H9 (cell line): ENCODE data around the gene SOX18. TPM values are rescaled to one million over a fixed set of nuclear protein-coding genes. Genes with fewer than 3 reads are reported as not detected.

ENCODE experiments used
- DNase-seq: peaks from one replicate; pipeline ENCODE4 v3.0.0-alpha.2; 2017
- H2AFZ ChIP-seq: one replicate; pipeline ENCODE4 v1.6.1; 2013; ENCODE audit warnings: mild to moderate bottlenecking, low read length, control low read depth, moderate library complexity
- H2AK5ac ChIP-seq: 2 replicates; pipeline ENCODE4 v1.6.1; 2013; ENCODE audit warnings: low read length, control low read depth, mixed read lengths; ENCODE audit not compliant: insufficient read length
- H2BK120ac ChIP-seq: one replicate; pipeline ENCODE4 v1.6.1; 2013; ENCODE audit warnings: low read depth, mild to moderate bottlenecking, low read length, control low read depth, inconsistent platforms; ENCODE audit not compliant: poor library complexity, severe bottlenecking
- H2BK12ac ChIP-seq: 2 replicates; pipeline ENCODE4 v1.6.1; 2013; ENCODE audit warnings: low read length, control low read depth, mixed read lengths, low read depth; ENCODE audit not compliant: insufficient read length
- H2BK15ac ChIP-seq: 2 replicates; pipeline ENCODE4 v1.6.1; 2013; ENCODE audit warnings: low read depth, low read length, control low read depth
- H2BK20ac ChIP-seq: one replicate; pipeline ENCODE4 v1.6.1; 2013; ENCODE audit warnings: low read depth, mild to moderate bottlenecking, low read length, control low read depth, inconsistent platforms; ENCODE audit not compliant: poor library complexity, severe bottlenecking
- H2BK5ac ChIP-seq: 2 replicates; pipeline ENCODE4 v1.6.1; 2013; ENCODE audit warnings: low read length, control low read depth, mixed read lengths; ENCODE audit not compliant: insufficient read length
- H3K14ac ChIP-seq: 2 replicates; pipeline ENCODE4 v1.6.1; 2013; ENCODE audit warnings: low read length, control low read depth; ENCODE audit not compliant: insufficient read depth
- H3K18ac ChIP-seq: 2 replicates; pipeline ENCODE4 v1.6.1; 2013; ENCODE audit warnings: low read depth, mild to moderate bottlenecking, mixed read lengths, low read length, control low read depth; ENCODE audit not compliant: insufficient read length
- H3K23ac ChIP-seq: 2 replicates; pipeline ENCODE4 v1.6.1; 2013; ENCODE audit warnings: low read length, control low read depth, mixed read lengths, low read depth; ENCODE audit not compliant: insufficient read length
- H3K23me2 ChIP-seq: 2 replicates; pipeline ENCODE4 v1.6.1; 2013; ENCODE audit warnings: low read depth, mild to moderate bottlenecking, mixed read lengths, low read length, control low read depth; ENCODE audit not compliant: insufficient read length, poor library complexity, severe bottlenecking
- H3K27ac ChIP-seq: 2 replicates; pipeline ENCODE4 v1.5.1; 2013; ENCODE audit warnings: low read length, control low read depth, mixed read lengths, low read depth; ENCODE audit not compliant: insufficient read length
- H3K27me3 ChIP-seq: 2 replicates; pipeline ENCODE4 v1.6.1; 2013; ENCODE audit warnings: low read length, control low read depth, inconsistent platforms; ENCODE audit not compliant: insufficient read depth
- H3K4ac ChIP-seq: 2 replicates; pipeline ENCODE4 v1.6.1; 2013; ENCODE audit warnings: low read depth, mild to moderate bottlenecking, control low read depth, inconsistent platforms, low read length, moderate library complexity
- H3K4me1 ChIP-seq: 2 replicates; pipeline ENCODE4 v1.6.1; 2013; ENCODE audit warnings: low read length, control low read depth, inconsistent platforms; ENCODE audit not compliant: insufficient read depth
- H3K4me2 ChIP-seq: 2 replicates; pipeline ENCODE4 v1.6.1; 2013; ENCODE audit warnings: low read length, control low read depth, mixed read lengths; ENCODE audit not compliant: insufficient read length, insufficient read depth
- H3K56ac ChIP-seq: 2 replicates; pipeline ENCODE4 v1.6.1; 2013; ENCODE audit warnings: low read depth, mild to moderate bottlenecking, mixed read lengths, low read length, control low read depth; ENCODE audit not compliant: insufficient read length
- H3K79me1 ChIP-seq: 2 replicates; pipeline ENCODE4 v1.6.1; 2013; ENCODE audit warnings: low read depth, mild to moderate bottlenecking, moderate library complexity, low read length, control low read depth, inconsistent platforms; ENCODE audit not compliant: insufficient read depth, poor library complexity, severe bottlenecking
- H3K79me2 ChIP-seq: 2 replicates; pipeline ENCODE4 v1.6.1; 2013; ENCODE audit warnings: low read length, control low read depth, inconsistent platforms; ENCODE audit not compliant: insufficient read depth
- H3K9ac ChIP-seq: 2 replicates; pipeline ENCODE4 v1.6.1; 2013; ENCODE audit warnings: low read length, control low read depth, mixed read lengths; ENCODE audit not compliant: insufficient read length; ENCODE audit errors: extremely low read depth
- H3K9me3 ChIP-seq: one replicate; pipeline ENCODE4 v1.6.1; 2013; ENCODE audit warnings: low read depth, low read length, inconsistent platforms; ENCODE audit not compliant: control insufficient read depth
- H3T11ph ChIP-seq: one replicate; pipeline ENCODE4 v1.6.1; 2013; ENCODE audit warnings: mild to moderate bottlenecking, low read length, control low read depth, inconsistent platforms
- H4K20me1 ChIP-seq: one replicate; pipeline ENCODE4 v1.6.1; 2013; ENCODE audit not compliant: control insufficient read depth, insufficient read length, insufficient read depth
- H4K5ac ChIP-seq: 2 replicates; pipeline ENCODE4 v1.6.1; 2013; ENCODE audit warnings: low read depth, mild to moderate bottlenecking, mixed read lengths, low read length, control low read depth; ENCODE audit not compliant: insufficient read length
- H4K8ac ChIP-seq: replicated peaks from 2 replicates; pipeline ENCODE4 v1.6.1; 2013; ENCODE audit warnings: low read length, control low read depth, mixed read lengths, low read depth; ENCODE audit not compliant: insufficient read length
- H4K91ac ChIP-seq: 2 replicates; pipeline ENCODE4 v1.6.1; 2013; ENCODE audit warnings: low read depth, mild to moderate bottlenecking, moderate library complexity, mixed read lengths, low read length, control low read depth; ENCODE audit not compliant: insufficient read length
- H3K27ac Mint-ChIP-seq, 3 experiments: 2 replicates in 2 of 3; 3 replicates in 1 of 3; pipeline ENCODE4 v1.8.0; 2020 to 2021; ENCODE audit warnings: mixed read lengths in 3 of 3, mild to moderate bottlenecking in 1 of 3, moderate library complexity in 1 of 3
- H3K27me3 Mint-ChIP-seq: 2 replicates; pipeline ENCODE4 v1.8.0; 2021; ENCODE audit warnings: low read depth, mild to moderate bottlenecking, moderate library complexity, mixed read lengths
- H3K36me3 Mint-ChIP-seq, 3 experiments: 2 replicates in 2 of 3; 3 replicates in 1 of 3; pipeline ENCODE4 v1.8.0; 2020 to 2021; ENCODE audit warnings: low read depth in 3 of 3, mixed read lengths in 3 of 3; ENCODE audit not compliant: insufficient read depth in 1 of 3
- H3K4me1 Mint-ChIP-seq, 2 experiments: 2 replicates each; pipeline ENCODE4 v1.8.0; 2020; ENCODE audit warnings: mixed read lengths in 2 of 2
- H3K4me3 Mint-ChIP-seq, 2 experiments: 2 replicates in 1 of 2; 3 replicates in 1 of 2; pipeline ENCODE4 v1.8.0; 2020 to 2021; ENCODE audit warnings: mild to moderate bottlenecking in 2 of 2, mixed read lengths in 2 of 2, moderate library complexity in 1 of 2
- H3K9me3 Mint-ChIP-seq, 2 experiments: 2 replicates in 1 of 2; 3 replicates in 1 of 2; pipeline ENCODE4 v1.8.0; 2020; ENCODE audit warnings: mild to moderate bottlenecking in 2 of 2, mixed read lengths in 2 of 2, moderate library complexity in 1 of 2
- WGBS: extraction: QIAGEN DNeasy Blood & Tissue Kit; methylation state at CpG from one replicate; pipeline ENCODE4 v1.1.7; 2013; ENCODE audit warnings: missing lambda C conversion rate, low lambda C conversion rate, mixed read lengths; ENCODE audit not compliant: insufficient read length; ENCODE audit errors: extremely low coverage; 5-methylcytosine and 5-hydroxymethylcytosine counted together
- total RNA-seq: library from RNA; stranded (reverse); gene quantifications from 2 replicates; pipeline ENCODE4 v1.2.1, GENCODE V29; 2021
- TF ChIP-seq, protein P1 (sequence below): fragments of 200-600 bp; sonication (generic); conservative IDR thresholded peaks from 3 replicates; pipeline ENCODE4 v1.8.0; 2021; ENCODE audit warnings: antibody characterized with exemption, mild to moderate bottlenecking

SOX18 gene
- total RNA-seq, 1 experiment from 2014 or later: 2.0 TPM

DNA sequence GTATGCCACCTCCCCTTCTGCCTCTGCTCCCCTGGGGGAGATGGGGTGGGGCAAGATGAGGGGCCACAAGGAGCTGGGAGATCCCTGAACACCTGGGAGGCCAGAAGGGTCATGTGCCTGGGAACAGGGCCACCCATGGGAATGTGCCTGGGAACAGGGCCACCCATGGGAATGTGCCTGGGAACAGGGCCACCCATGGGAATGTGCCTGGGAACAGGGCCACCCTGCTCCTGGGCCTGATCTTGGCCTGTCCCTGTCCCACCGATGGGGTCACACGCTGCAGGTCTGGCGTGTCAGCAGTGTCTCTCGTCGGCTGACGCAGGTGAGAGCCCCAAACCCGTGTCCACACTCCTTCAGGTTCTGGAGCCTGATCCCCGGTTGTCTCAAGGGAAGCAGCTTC is 25.5 kb upstream of the SOX18 start:
- Mint-ChIP-seq H3K4me1 (peaks cover 9 to 12% of the 10 kb centered on the region in 2 experiments), H3K27me3 (no peaks in the 10 kb centered on the region), H3K27ac (no peak overlapping the region), H3K36me3 (no peaks in the 10 kb centered on the region; a peak in 2 of 7 replicates), H3K4me3 (no peak overlapping the region), H3K9me3 (no peaks in the 10 kb centered on the region)
- H3K9ac ChIP-seq: no peak overlapping the region
- TF ChIP-seq, protein P1, sequence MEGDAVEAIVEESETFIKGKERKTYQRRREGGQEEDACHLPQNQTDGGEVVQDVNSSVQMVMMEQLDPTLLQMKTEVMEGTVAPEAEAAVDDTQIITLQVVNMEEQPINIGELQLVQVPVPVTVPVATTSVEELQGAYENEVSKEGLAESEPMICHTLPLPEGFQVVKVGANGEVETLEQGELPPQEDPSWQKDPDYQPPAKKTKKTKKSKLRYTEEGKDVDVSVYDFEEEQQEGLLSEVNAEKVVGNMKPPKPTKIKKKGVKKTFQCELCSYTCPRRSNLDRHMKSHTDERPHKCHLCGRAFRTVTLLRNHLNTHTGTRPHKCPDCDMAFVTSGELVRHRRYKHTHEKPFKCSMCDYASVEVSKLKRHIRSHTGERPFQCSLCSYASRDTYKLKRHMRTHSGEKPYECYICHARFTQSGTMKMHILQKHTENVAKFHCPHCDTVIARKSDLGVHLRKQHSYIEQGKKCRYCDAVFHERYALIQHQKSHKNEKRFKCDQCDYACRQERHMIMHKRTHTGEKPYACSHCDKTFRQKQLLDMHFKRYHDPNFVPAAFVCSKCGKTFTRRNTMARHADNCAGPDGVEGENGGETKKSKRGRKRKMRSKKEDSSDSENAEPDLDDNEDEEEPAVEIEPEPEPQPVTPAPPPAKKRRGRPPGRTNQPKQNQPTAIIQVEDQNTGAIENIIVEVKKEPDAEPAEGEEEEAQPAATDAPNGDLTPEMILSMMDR: no peak
- no peaks in the 10 kb centered on the region for H3K79me2 ChIP-seq
- no peak overlapping the region for H3K14ac ChIP-seq
- H3K23ac ChIP-seq: no peak overlapping the region
- no peak overlapping the region for H2BK20ac ChIP-seq
- no peak overlapping the region for H2AFZ ChIP-seq
- no peak overlapping the region for H3K4me2 ChIP-seq
- no peak overlapping the region for H3K27ac ChIP-seq
- no peak overlapping the region for H2BK15ac ChIP-seq
- no peak overlapping the region for H3K18ac ChIP-seq
- H2BK12ac ChIP-seq: no peak overlapping the region
- H3K9me3 ChIP-seq: no peaks in the 10 kb centered on the region
- H4K20me1 ChIP-seq: no peaks in the 10 kb centered on the region
- H3K4me1 ChIP-seq: no peaks in the 10 kb centered on the region; the same call in 1 of the 2 replicates
- no peak overlapping the region for H3K4ac ChIP-seq
- H3K56ac ChIP-seq: no peak overlapping the region
- H3K79me1 ChIP-seq: no peaks in the 10 kb centered on the region
- no peak overlapping the region for H2BK5ac ChIP-seq
- DNase-seq: no peak
- H3K23me2 ChIP-seq: peaks cover 3% of the 10 kb centered on the region
- no peaks in the 10 kb centered on the region for H3K27me3 ChIP-seq
- WGBS: no CpG with 5 or more reads among the region's 8 CpGs
- H3T11ph ChIP-seq: no peak overlapping the region
- no peak overlapping the region for H4K8ac ChIP-seq
- H4K91ac ChIP-seq: no peak overlapping the region
- H2BK120ac ChIP-seq: no peak overlapping the region
- H4K5ac ChIP-seq: no peak overlapping the region
- no peak overlapping the region for H2AK5ac ChIP-seq
